Stomach (tissue), 9 donors: ENCODE data around the gene ZDBF2. TPM values are rescaled to one million over a fixed set of nuclear protein-coding genes. Genes with fewer than 3 reads are reported as not detected.
A peak's percentile ranks its signal among the peaks of the same experiment; 100 is the strongest.

Source experiments
- DNase-seq, 2 donors: peaks; one replicate each; pipeline versions ENCODE4 v3.0.0 to v3.0.0-alpha.2; 2013 to 2019
- H3K27ac ChIP-seq, 5 donors: fragments of 200-600 bp in 4 of 5; sonication (generic) in 4 of 5; one replicate each; pipeline ENCODE4 v1.5.1; 2013 to 2019; ENCODE audit warnings: mild to moderate bottlenecking in 1 of 5, moderate library complexity in 1 of 5
- H3K27me3 ChIP-seq, 3 donors: fragments of 200-600 bp; sonication (generic); one replicate each; pipeline ENCODE4 v1.5.1; 2017 to 2019; ENCODE audit warnings: mixed run types in 1 of 3
- H3K36me3 ChIP-seq, 4 donors: fragments of 200-600 bp; sonication (generic); 1 replicate in 3 of 4; 2 replicates in 1 of 4; pipeline ENCODE4 v1.5.1; 2016 to 2019
- H3K4me1 ChIP-seq, 4 donors: fragments of 200-600 bp; sonication (generic); one replicate each; pipeline ENCODE4 v1.5.1; 2016 to 2019
- H3K4me3 ChIP-seq, 4 donors: fragments of 200-600 bp; sonication (generic) in 3 of 4; one replicate each; pipeline ENCODE4 v1.5.1; 2016 to 2019; ENCODE audit warnings: mild to moderate bottlenecking in 1 of 4
- H3K9me3 ChIP-seq, 4 donors: fragments of 200-600 bp; sonication (generic); one replicate each; pipeline ENCODE4 v1.5.1; 2016 to 2019
- CTCF ChIP-seq, 7 experiments: fragments of 450-650 bp in 4 of 7; fragments of 200-600 bp in 3 of 7; sonication (generic) in 3 of 7; IDR thresholded peaks; one replicate each; pipeline ENCODE4 v1.5.1; 2016 to 2019; ENCODE audit warnings: antibody characterized with exemption in 7 of 7, control low read depth in 2 of 7, mild to moderate bottlenecking in 1 of 7
- EP300 ChIP-seq: sonication (generic); formaldehyde crosslinking; IDR thresholded peaks from one replicate; pipeline ENCODE4 v1.6.1; 2017; ENCODE audit warnings: antibody characterized with exemption
- POLR2A ChIP-seq, 4 donors: fragments of 450-650 bp; IDR thresholded peaks; one replicate each; pipeline ENCODE4 v1.6.1; 2016; ENCODE audit warnings: antibody characterized with exemption in 4 of 4, control low read depth in 2 of 4, mild to moderate bottlenecking in 1 of 4, moderate library complexity in 1 of 4
- POLR2AphosphoS5 ChIP-seq, 3 donors: sonication (generic); formaldehyde crosslinking; IDR thresholded peaks; one replicate each; pipeline ENCODE4 v1.6.1; 2016; ENCODE audit warnings: antibody characterized with exemption in 3 of 3
- WGBS, 5 donors: extraction: QIAGEN DNeasy Blood & Tissue Kit in 3 of 5; methylation state at CpG; one replicate each; pipeline versions ENCODE4 v1.1.5 to v1.1.7; 2013 to 2018; 5-methylcytosine and 5-hydroxymethylcytosine counted together
- intact Hi-C: fragments of 100-400 bp; cut with DNase I; formaldehyde crosslinking; loops from one replicate; pipeline ENCODE4 v1.15.1; 2023; ENCODE audit warnings: low total_unique reads
- polyA plus RNA-seq, 3 donors: library from polyadenylated mRNA; stranded (reverse); fragments of 200-250 nt; gene quantifications; one replicate each; pipeline ENCODE4 v1.2.3, GENCODE V29; 2013
- total RNA-seq, 5 donors: library from RNA; depleted of rRNA; stranded (reverse); fragments of >200 nt; gene quantifications; one replicate each; pipeline versions ENCODE4 v1.1.0 to v1.2.3, GENCODE V29; 2014 to 2016
- donor health status: healthy with polysubstance abuse.
- donor health status: Bipolar disorder and iron deficiency.
- donor health status: healthy.

ZDBF2 gene
- total and polyA plus RNA-seq, 8 donors = 0.93 to 38.5 (median 6.5) TPM

DNA sequence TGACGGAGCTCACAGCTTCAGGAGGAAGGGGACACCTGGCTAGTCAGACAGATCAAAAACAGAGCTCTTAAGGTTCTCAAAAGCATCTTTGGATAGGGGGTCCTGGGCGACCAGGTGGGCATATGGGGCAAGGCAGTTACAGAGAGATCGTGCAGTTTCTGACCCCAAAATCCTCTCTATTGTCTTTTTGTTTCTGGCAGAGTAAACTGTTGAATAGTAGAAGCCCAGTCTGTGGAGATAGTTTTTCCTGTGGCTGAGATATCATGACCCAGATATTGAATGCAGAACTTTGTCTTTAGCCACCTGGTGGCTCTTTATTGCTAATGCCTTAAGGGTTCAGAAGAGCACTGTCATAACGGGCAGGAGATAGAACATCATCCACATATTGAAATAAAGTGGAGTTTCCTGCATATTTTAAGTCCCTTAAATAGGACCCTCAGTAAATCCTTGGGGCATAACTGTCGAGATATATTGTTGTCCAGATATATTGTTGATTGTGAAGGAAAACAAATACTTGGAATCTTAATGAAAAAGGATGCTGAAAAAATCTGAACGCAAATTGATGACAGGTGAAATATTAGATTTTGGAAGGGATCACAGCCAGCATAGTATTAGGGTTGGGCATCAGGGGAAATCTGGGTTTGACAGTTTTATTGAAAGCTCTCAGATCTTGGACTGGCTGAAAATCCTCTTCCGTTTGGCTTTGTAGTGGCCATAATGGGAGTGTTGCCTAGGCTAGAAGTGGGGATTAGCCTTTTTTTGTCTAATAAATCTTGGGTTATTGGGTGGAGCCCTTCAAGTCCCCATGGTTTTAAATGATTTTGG is 14.1 kb upstream of the ZDBF2 start:
- H3K27ac ChIP-seq = no peak overlapping the region
- H3K4me3 ChIP-seq = no peak overlapping the region
- WGBS, 5 donors = 29 to 37% (median 32%) methylated on average over 7 of the region's 7 CpGs
- TF ChIP-seq CTCF (IDR thresholded peaks at IDR 0.05) = peak in 4 of 7 experiments; percentile 6 to 28 (median 20)
- TF ChIP-seq POLR2AphosphoS5 (IDR thresholded peaks at IDR 0.05) = no peak
- TF ChIP-seq POLR2A (IDR thresholded peaks at IDR 0.05) = no peak
- TF ChIP-seq EP300 = no peak
- intact Hi-C loops = no loop called here
- H3K36me3 ChIP-seq = no peaks in the 10 kb centered on the region
- peaks cover 0 to 4% (median 0%) of the 10 kb centered on the region in 4 donors for H3K4me1 ChIP-seq
- peaks cover 0 to 100% (median 96%) of the 10 kb centered on the region in 3 donors for H3K27me3 ChIP-seq
- H3K9me3 ChIP-seq = no peaks in the 10 kb centered on the region
- DNase-seq = no peak

DNA sequence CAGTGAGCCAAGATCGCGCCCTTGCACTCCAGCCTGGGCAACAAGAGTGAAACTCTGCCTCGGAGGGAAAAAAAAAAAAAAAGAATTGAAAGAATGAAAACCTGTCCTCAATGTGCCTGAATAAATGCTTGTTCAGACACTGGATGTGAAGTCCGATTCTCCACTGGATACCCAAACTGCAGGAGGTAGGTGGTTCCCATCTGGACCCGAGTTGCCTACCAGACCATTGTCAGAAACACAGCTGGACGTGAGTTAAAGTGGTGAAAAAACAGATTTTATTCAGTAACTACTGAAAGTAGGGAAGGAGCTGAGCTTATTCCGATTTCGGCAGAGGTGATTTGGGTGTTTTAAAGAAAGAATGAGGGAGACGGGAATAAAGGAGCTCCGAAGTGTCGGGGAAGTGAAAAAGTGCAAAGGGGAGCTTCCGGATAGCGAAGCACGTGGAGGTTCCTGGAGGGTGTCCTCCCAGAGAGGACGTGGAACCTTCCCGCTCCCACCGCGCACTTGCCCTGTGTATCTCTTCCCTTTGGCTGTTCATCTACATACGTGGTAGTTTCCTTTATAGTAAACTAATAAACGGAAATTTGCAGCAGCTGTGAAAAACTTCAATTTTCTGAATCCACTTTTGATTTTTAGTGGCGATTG is 10.4 kb upstream of the ZDBF2 start:
- Histone ChIP-seq H3K36me3 (no peaks in the 10 kb centered on the region), H3K27ac (no peak overlapping the region), H3K9me3 (no peaks in the 10 kb centered on the region), H3K4me3 (no peak overlapping the region), H3K4me1 (peaks cover 0 to 4% (median 0%) of the 10 kb centered on the region in 4 donors), H3K27me3 (peaks cover 0 to 100% (median 84%) of the 10 kb centered on the region in 3 donors)
- DNase-seq = no peak
- 44 to 58% (median 49%) methylated on average over 21 of the region's 21 CpGs for whole genome bisulfite sequencing, 5 donors
- TF ChIP-seq CTCF (IDR thresholded peaks at IDR 0.05) (no peak), POLR2A (IDR thresholded peaks at IDR 0.05) (no peak), EP300 (no peak), POLR2AphosphoS5 (IDR thresholded peaks at IDR 0.05) (no peak)
- intact Hi-C loops = no loop called here

DNA sequence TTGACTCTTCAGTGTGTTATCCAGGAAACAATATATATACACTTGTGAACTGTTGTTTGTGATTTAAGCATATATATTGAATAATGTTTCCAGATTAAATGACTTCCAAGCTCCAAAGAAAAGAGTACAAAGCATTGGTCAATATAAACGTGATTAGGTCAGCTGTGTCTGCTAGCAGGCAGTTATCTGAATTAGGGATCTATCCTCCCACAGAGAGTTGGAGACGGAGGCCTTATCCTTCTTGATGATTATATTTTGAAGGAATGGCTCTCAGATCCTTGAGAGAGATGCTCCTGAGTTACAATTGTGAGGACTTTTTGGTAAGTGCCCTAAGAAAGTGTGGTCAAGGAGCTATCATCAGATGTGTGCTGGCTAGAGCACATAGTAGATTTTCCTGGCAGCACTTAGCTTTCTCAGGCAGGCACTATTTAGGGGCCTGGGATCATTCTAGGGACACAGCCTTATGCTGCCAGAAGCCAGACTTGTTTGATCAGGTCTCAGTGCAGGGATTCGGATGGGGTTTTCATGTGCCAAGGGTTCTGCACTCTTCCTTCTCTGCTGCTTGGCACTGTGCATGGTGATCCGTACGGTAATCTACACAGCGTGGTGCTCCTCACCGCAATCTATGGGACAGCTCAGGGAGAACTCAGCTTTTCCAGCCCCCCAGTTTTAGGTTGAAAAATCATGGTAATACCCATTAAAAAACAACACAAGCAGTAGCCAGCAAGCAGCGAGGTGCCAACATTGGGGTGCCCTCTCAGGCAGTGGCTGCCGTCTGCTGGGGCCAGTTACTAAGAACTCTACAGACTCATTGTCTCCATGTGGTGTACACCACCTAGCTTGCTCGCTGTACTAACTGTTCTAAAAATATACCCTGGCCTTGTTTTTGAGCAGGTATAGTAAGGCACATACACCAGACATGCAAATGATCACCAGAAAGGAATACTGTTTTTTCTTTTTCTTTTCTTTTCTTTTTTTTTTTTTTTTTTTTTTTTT is 8.0 kb upstream of the ZDBF2 start:
- Histone ChIP-seq H3K27me3 (peaks cover 0 to 100% (median 72%) of the 10 kb centered on the region in 3 donors), H3K36me3 (no peaks in the 10 kb centered on the region), H3K4me1 (peaks cover 0 to 4% (median 0%) of the 10 kb centered on the region in 4 donors), H3K4me3 (no peak overlapping the region), H3K9me3 (no peaks in the 10 kb centered on the region), H3K27ac (no peak overlapping the region)
- TF ChIP-seq POLR2AphosphoS5 (IDR thresholded peaks at IDR 0.05) = no peak
- DNase-seq = no peak
- 46 to 53% (median 49%) methylated on average over 10 of the region's 10 CpGs for WGBS, 5 donors
- intact Hi-C loops = no loop called here

DNA sequence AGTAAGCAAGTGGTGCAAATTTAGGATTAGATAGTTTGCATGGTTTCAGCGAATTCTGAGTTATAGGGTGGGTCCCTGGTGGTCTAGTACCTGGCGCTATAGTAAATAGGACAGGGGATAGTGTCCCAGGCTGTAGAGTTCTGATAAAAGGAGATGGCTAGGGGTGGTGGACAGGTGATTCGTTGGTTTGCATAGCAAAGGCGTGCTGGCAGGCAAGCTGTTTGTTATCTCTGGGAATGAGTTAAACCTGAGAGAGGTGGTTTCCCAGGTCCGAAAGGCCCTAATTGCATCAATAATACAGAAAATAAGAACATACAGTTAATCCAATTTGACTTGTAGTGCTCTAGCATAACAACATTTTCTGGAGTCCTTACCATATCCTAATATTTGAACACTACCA is 6.9 kb upstream of the ZDBF2 start:
- intact Hi-C loops = no loop called here
- 26 to 30% (median 27%) methylated on average over 5 of the region's 5 CpGs for WGBS, 5 donors
- no peak overlapping the region for H3K4me3 ChIP-seq
- peaks cover 0 to 100% (median 71%) of the 10 kb centered on the region in 3 donors for H3K27me3 ChIP-seq
- no peak overlapping the region for H3K27ac ChIP-seq
- H3K9me3 ChIP-seq = no peaks in the 10 kb centered on the region
- H3K4me1 ChIP-seq = peaks cover 0 to 4% (median 0%) of the 10 kb centered on the region in 4 donors
- TF ChIP-seq CTCF (IDR thresholded peaks at IDR 0.05) = no peak
- no peak for TF ChIP-seq POLR2AphosphoS5 (IDR thresholded peaks at IDR 0.05)
- TF ChIP-seq POLR2A (IDR thresholded peaks at IDR 0.05) = no peak
- no peak for TF ChIP-seq EP300
- no peak for DNase-seq
- no peaks in the 10 kb centered on the region for H3K36me3 ChIP-seq
